Measurements from ENCODE around the gene ARSB. TPM values are rescaled to one million over a fixed set of nuclear protein-coding genes. Genes with fewer than 3 reads are reported as not detected.
"Not testable (repeated sequence)": the region's sequence is repeated elsewhere in the genome, so short reads cannot be mapped to it uniquely, and the experiment has no call there.

Gene ARSB
- total RNA-seq, 6 donors from 2014 or later: 9.8 to 24.1 (median 18.7) TPM

GRCh38 chr5:78879516-78879915 lies 105.6 kb downstream of the ARSB start:
- Histone ChIP-seq H3K27me3 (no peaks in the 10 kb centered on the region), H3K4me3 (no peak overlapping the region), H3K36me3 (no peaks in the 10 kb centered on the region), H3K27ac (no peak overlapping the region), H3K4me1 (no peaks in the 10 kb centered on the region), H3K9me3 (no peaks in the 10 kb centered on the region)
- TF ChIP-seq EP300 (IDR thresholded peaks at IDR 0.05): no peak
- TF ChIP-seq POLR2AphosphoS5 (IDR thresholded peaks at IDR 0.05): no peak
- TF ChIP-seq, protein P1, sequence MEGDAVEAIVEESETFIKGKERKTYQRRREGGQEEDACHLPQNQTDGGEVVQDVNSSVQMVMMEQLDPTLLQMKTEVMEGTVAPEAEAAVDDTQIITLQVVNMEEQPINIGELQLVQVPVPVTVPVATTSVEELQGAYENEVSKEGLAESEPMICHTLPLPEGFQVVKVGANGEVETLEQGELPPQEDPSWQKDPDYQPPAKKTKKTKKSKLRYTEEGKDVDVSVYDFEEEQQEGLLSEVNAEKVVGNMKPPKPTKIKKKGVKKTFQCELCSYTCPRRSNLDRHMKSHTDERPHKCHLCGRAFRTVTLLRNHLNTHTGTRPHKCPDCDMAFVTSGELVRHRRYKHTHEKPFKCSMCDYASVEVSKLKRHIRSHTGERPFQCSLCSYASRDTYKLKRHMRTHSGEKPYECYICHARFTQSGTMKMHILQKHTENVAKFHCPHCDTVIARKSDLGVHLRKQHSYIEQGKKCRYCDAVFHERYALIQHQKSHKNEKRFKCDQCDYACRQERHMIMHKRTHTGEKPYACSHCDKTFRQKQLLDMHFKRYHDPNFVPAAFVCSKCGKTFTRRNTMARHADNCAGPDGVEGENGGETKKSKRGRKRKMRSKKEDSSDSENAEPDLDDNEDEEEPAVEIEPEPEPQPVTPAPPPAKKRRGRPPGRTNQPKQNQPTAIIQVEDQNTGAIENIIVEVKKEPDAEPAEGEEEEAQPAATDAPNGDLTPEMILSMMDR (IDR thresholded peaks at IDR 0.05): no peak
- TF ChIP-seq POLR2A (IDR thresholded peaks at IDR 0.05): no peak
- DNase-seq (no peak), ATAC-seq (ENCODE audit: low FRiP score in 2 of 2) (no peak)
- WGBS, 2 donors: 87 to 90% methylated on average over 10 of the region's 10 CpGs

DNA sequence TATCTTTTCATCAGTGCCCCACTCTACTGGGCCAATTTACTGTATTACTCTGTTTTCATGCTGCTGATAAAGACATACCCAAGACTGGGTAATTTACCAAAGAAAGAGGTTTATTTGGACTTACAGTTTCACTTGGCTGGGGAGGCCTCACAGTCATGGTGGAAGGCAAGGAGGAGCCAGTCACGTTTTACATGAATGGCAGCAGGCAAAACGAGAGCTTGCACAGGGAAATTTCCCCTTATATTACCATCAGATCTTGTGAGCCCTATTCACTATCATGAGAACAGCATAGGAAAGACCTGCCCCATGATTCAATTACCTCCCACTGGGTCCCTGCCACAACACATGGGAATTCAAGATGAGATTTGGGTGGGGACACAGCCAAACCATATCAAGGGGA lies 119.0 kb downstream of the ARSB start:
- ATAC-seq (ENCODE audit: low FRiP score in 2 of 2); H3K27ac ChIP-seq; DNase-seq; H3K27me3 ChIP-seq; H3K36me3 ChIP-seq; H3K4me1 ChIP-seq; H3K9me3 ChIP-seq; H3K4me3 ChIP-seq: not testable (repeated sequence)
- WGBS, 2 donors: 93 to 97% methylated on average over 2 of the region's 2 CpGs

GRCh38 chr5:78858364-78858763 lies 126.7 kb downstream of the ARSB start:
- ATAC-seq (ENCODE audit: low FRiP score in 2 of 2) (peak in 1 of 2 donors; percentile 55), DNase-seq (no peak)
- H3K4me1 ChIP-seq: no peaks in the 10 kb centered on the region
- H3K27ac ChIP-seq: no peak overlapping the region
- no peaks in the 10 kb centered on the region for H3K27me3 ChIP-seq
- no peak for TF ChIP-seq POLR2A (IDR thresholded peaks at IDR 0.05)
- TF ChIP-seq POLR2AphosphoS5 (IDR thresholded peaks at IDR 0.05): no peak
- TF ChIP-seq, protein P1 (IDR thresholded peaks at IDR 0.05): no peak
- no peak for TF ChIP-seq EP300 (IDR thresholded peaks at IDR 0.05)
- WGBS, 2 donors: 71 to 89% methylated on average over 1 of the region's 1 CpG
- no peaks in the 10 kb centered on the region for H3K36me3 ChIP-seq
- H3K9me3 ChIP-seq: no peaks in the 10 kb centered on the region
- no peak overlapping the region for H3K4me3 ChIP-seq

- WGBS, 2 donors: 100% methylated on average over 2 of the region's 2 CpGs; no CpG with 5 or more reads in 1 of the 2 donors
- H3K9me3 ChIP-seq: no peaks in the 10 kb centered on the region
- no peaks in the 10 kb centered on the region for H3K36me3 ChIP-seq
- ATAC-seq (ENCODE audit: low FRiP score in 2 of 2) (no peak), DNase-seq (no peak)
- no peaks in the 10 kb centered on the region for H3K4me1 ChIP-seq
- H3K27ac ChIP-seq: no peak overlapping the region
- no peaks in the 10 kb centered on the region for H3K27me3 ChIP-seq
- TF ChIP-seq POLR2AphosphoS5 (IDR thresholded peaks at IDR 0.05) (no peak), EP300 (IDR thresholded peaks at IDR 0.05) (no peak)
- TF ChIP-seq, protein P1 (IDR thresholded peaks at IDR 0.05): no peak
- no peak overlapping the region for H3K4me3 ChIP-seq
These were observed 130.1 kb downstream of the ARSB start for GRCh38 chr5:78855026-78855425.

GRCh38 chr5:78851891-78852290 lies 133.2 kb downstream of the ARSB start:
- H3K27me3 ChIP-seq; DNase-seq; ATAC-seq (ENCODE audit: low FRiP score in 2 of 2); H3K27ac ChIP-seq; H3K4me1 ChIP-seq; H3K9me3 ChIP-seq; H3K4me3 ChIP-seq; H3K36me3 ChIP-seq: not testable (repeated sequence)
- 92 to 100% methylated on average over 4 of the region's 4 CpGs for WGBS, 2 donors

GRCh38 chr5:78845470-78845869 lies 139.6 kb downstream of the ARSB start:
- no peaks in the 10 kb centered on the region for H3K4me1 ChIP-seq
- ATAC-seq (ENCODE audit: low FRiP score in 2 of 2): no peak
- WGBS, 2 donors: 89 to 94% methylated on average over 3 of the region's 3 CpGs

More at GRCh38 chr5:78845470-78845869, 139.6 kb downstream of the ARSB start:
- Histone ChIP-seq H3K27me3 (no peaks in the 10 kb centered on the region), H3K27ac (no peak overlapping the region), H3K4me3 (no peak overlapping the region), H3K9me3 (no peaks in the 10 kb centered on the region), H3K36me3 (no peaks in the 10 kb centered on the region)
- no peak for DNase-seq
- TF ChIP-seq, protein P1 (IDR thresholded peaks at IDR 0.05): no peak
- TF ChIP-seq EP300 (IDR thresholded peaks at IDR 0.05) (no peak), POLR2AphosphoS5 (IDR thresholded peaks at IDR 0.05) (no peak), POLR2A (IDR thresholded peaks at IDR 0.05) (no peak)

Measured in upper lobe of left lung (tissue), 6 donors.